WERI-Rb-1 (cell line): ENCODE data around the gene PACC1.

Source experiments
- DNase-seq: peaks from one replicate; pipeline ENCODE4 v3.0.0-alpha.2; 2020
- H3K27ac ChIP-seq: fragments of 250-450 bp; sonication (Bioruptor Pico); 2 replicates; pipeline ENCODE4 v1.5.1; 2020; ENCODE audit warnings: mild to moderate bottlenecking, moderate library complexity
- H3K27me3 ChIP-seq: fragments of 250-450 bp; sonication (Bioruptor Pico); 2 replicates; pipeline ENCODE4 v1.5.1; 2021; ENCODE audit warnings: mild to moderate bottlenecking, low read depth, moderate library complexity; ENCODE audit not compliant: insufficient read depth, severe bottlenecking
- H3K36me3 ChIP-seq: fragments of 250-450 bp; sonication (Bioruptor Pico); 2 replicates; pipeline ENCODE4 v1.5.1; 2020; ENCODE audit warnings: mild to moderate bottlenecking, moderate library complexity
- H3K4me3 ChIP-seq: 2 replicates; pipeline ENCODE4 v1.5.1; 2011; ENCODE audit warnings: low read depth, mild to moderate bottlenecking, control low read depth, low read length
- H3K9me3 ChIP-seq: fragments of 250-450 bp; sonication (Bioruptor Pico); 2 replicates; pipeline ENCODE4 v1.5.1; 2021; ENCODE audit warnings: mild to moderate bottlenecking, moderate library complexity; ENCODE audit not compliant: severe bottlenecking
- CTCF ChIP-seq: IDR thresholded peaks from 2 replicates; pipeline ENCODE4 v1.5.1; 2011; ENCODE audit warnings: low read depth, mild to moderate bottlenecking, control low read depth, inconsistent platforms, low read length

The PACC1 gene

DNA sequence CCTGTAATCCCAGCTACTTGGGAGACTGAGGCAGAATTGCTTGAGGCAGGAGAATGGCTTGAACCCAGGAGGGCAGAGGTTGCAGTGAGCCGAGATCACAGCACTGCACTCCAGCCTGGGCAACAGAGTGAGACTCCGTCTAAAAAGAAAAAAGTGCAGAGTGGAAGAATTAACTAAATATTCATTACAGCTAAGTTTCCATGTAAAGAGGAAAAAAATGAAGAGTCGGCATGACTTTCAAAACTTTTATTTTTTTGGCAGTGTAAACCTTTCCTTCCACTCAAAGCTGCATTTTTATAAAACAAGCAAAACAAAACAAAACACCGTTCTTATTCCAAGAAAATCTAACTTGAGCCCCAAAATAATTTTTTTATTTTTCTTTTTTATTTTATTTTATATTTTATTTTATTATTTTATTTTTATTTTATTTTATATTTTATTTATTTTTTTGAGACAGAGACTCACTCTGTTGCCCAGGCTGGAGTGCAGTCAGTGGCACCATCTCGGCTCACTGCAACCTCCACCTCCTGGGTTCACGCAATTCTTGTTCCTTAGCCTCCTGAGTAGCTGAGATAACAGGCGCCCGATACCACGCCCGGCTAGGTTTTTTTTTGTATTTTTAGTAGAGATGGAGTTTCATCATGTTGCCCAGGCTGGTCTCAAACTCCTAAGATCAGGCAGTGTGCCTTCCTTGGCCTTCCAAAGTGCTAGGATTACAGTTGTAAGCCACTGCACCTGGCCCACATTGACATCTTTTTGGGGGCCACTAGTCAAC lies 62.9 kb downstream of the PACC1 start:
- DNase-seq = no peak
- no peaks in the 10 kb centered on the region; the same call in none of the 2 replicates for H3K36me3 ChIP-seq

GRCh38 chr1:212346601-212347000 lies 68.1 kb downstream of the PACC1 start:
- no peak overlapping the region for H3K27ac ChIP-seq
- H3K27me3 ChIP-seq = no peaks in the 10 kb centered on the region
- H3K4me3 ChIP-seq = no peak overlapping the region
- DNase-seq = no peak
- H3K36me3 ChIP-seq = 0 out of 2 replicates have a peak, but pooled peaks cover 5% of the 10 kb centered on the region
- H3K9me3 ChIP-seq = no peaks in the 10 kb centered on the region
- TF ChIP-seq CTCF = no peak

More for the DNA sequence above, 62.9 kb downstream of the PACC1 start:
- H3K4me3 ChIP-seq = no peak overlapping the region
- H3K27me3 ChIP-seq = no peaks in the 10 kb centered on the region
- no peaks in the 10 kb centered on the region for H3K9me3 ChIP-seq
- no peak overlapping the region for H3K27ac ChIP-seq
- TF ChIP-seq CTCF = no peak

- Histone ChIP-seq H3K9me3 (no peaks in the 10 kb centered on the region), H3K27me3 (no peaks in the 10 kb centered on the region), H3K36me3 (0 out of 2 replicates have a peak, but pooled peaks cover 5% of the 10 kb centered on the region), H3K27ac (no peak overlapping the region), H3K4me3 (no peak overlapping the region)
- no peak for TF ChIP-seq CTCF
- no peak for DNase-seq
Observed at GRCh38 chr1:212344905-212345304, 69.8 kb downstream of the PACC1 start.

- Histone ChIP-seq H3K36me3 (no peaks in the 10 kb centered on the region), H3K27ac (no peak overlapping the region), H3K27me3 (no peaks in the 10 kb centered on the region), H3K9me3 (no peaks in the 10 kb centered on the region), H3K4me3 (no peak overlapping the region)
- no peak for TF ChIP-seq CTCF
- no peak for DNase-seq
Observed at GRCh38 chr1:212341090-212341489, 73.6 kb downstream of the PACC1 start.

DNA sequence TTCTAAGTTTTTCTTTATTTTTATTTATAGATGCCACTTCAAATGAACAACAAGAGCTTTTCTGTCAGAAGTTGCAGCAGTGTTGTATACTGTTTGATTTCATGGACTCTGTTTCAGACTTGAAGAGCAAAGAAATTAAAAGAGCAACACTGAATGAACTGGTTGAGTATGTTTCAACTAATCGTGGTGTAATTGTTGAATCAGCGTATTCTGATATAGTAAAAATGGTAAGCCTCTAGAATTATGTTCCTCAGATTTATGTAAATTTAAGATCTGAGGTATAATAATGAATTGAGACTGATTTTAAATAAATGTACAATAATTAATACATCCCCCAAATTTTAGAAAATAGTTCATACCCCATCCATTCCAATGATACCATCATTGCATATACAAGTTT lies 85.6 kb downstream of the PACC1 start:
- no peak for DNase-seq
- TF ChIP-seq CTCF = no peak
- no peak overlapping the region for H3K27ac ChIP-seq
- H3K27me3 ChIP-seq = no peaks in the 10 kb centered on the region
- H3K9me3 ChIP-seq = no peaks in the 10 kb centered on the region
- no peak overlapping the region for H3K4me3 ChIP-seq
- no peaks in the 10 kb centered on the region for H3K36me3 ChIP-seq

DNA sequence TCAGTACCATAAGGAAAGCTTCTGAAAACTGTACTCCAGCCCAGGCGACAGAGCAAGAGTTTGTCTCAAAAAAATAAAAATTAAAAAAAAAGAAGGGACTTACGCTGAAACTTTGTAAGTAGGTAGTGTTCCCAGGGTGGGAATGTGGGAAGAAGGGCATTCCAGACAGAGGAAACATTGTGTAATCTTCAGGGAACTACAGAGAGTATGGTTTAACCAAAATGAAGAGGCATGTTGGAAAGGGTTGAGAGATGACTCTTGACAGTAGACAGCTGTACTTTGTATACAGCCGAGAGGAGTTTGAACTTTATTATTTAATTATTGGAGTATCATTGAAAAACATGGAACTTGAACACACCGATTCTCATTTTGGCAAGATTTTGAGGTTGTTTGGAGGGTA lies 86.4 kb downstream of the PACC1 start:
- DNase-seq = no peak
- Histone ChIP-seq H3K27me3 (no peaks in the 10 kb centered on the region), H3K4me3 (no peak overlapping the region), H3K36me3 (no peaks in the 10 kb centered on the region), H3K9me3 (no peaks in the 10 kb centered on the region), H3K27ac (no peak overlapping the region)
- no peak for TF ChIP-seq CTCF
